Measurements from ENCODE around the gene NIPA2. TPM values are rescaled to one million over a fixed set of nuclear protein-coding genes. Genes with fewer than 3 reads are reported as not detected.

The NIPA2 gene
- total RNA-seq, 1 experiment from 2014 or later: 77.9 TPM

GRCh38 chr15:22839046-22839695, 705 bp downstream of the NIPA2 start:
- Histone ChIP-seq H4K20me1 (ENCODE audit: control insufficient read depth, insufficient read depth, insufficient read length) (no peaks in the 10 kb centered on the region), H3K4me1 (ENCODE audit: insufficient read depth, low read length) (no peaks in the 10 kb centered on the region; the same call in 1 of the 2 replicates), H4K8ac (replicated peaks; ENCODE audit: insufficient read length, low read depth, low read length) (no peak overlapping the region), H2BK20ac (ENCODE audit: low read depth, low read length, poor library complexity, severe bottlenecking) (no peak overlapping the region), H4K91ac (ENCODE audit: insufficient read length, low read depth, low read length) (no peak overlapping the region), H3T11ph (ENCODE audit: low read length) (no peak overlapping the region), H3K56ac (ENCODE audit: insufficient read length, low read depth, low read length) (no peak overlapping the region), H3K27me3 (ENCODE audit: insufficient read depth, low read length) (no peaks in the 10 kb centered on the region), H3K27ac (ENCODE audit: insufficient read length, low read depth, low read length) (no peak overlapping the region), H3K23me2 (ENCODE audit: insufficient read length, low read depth, low read length, poor library complexity, severe bottlenecking) (no peaks in the 10 kb centered on the region), H2BK5ac (ENCODE audit: insufficient read length, low read length) (no peak overlapping the region), H2BK12ac (ENCODE audit: insufficient read length, low read depth, low read length) (no peak overlapping the region), H3K14ac (ENCODE audit: insufficient read depth, low read length) (peak overlapping the region; percentile 97), H3K79me1 (ENCODE audit: insufficient read depth, low read depth, low read length, poor library complexity, severe bottlenecking) (peaks cover 3% of the 10 kb centered on the region), H3K23ac (ENCODE audit: insufficient read length, low read depth, low read length) (no peak overlapping the region), H4K5ac (ENCODE audit: insufficient read length, low read depth, low read length) (no peak overlapping the region), H3K4me2 (ENCODE audit: insufficient read depth, insufficient read length, low read length) (peak overlapping the region; percentile 58), H2AK5ac (ENCODE audit: insufficient read length, low read length) (no peak overlapping the region), H3K9ac (ENCODE audit: extremely low read depth, insufficient read length, low read length) (peak overlapping the region; percentile 89), H3K18ac (ENCODE audit: insufficient read length, low read depth, low read length) (no peak overlapping the region), H3K9me3 (ENCODE audit: control insufficient read depth, low read depth, low read length) (no peaks in the 10 kb centered on the region), H2BK15ac (ENCODE audit: low read depth, low read length) (no peak overlapping the region), H3K4ac (ENCODE audit: low read depth, low read length) (no peak overlapping the region), H2AFZ (ENCODE audit: low read length) (no peak overlapping the region), H3K79me2 (ENCODE audit: insufficient read depth, low read length) (peaks cover 31% of the 10 kb centered on the region; the same call in 1 of the 2 replicates), H2BK120ac (ENCODE audit: low read depth, low read length, poor library complexity, severe bottlenecking) (no peak overlapping the region)
- H3K27me3 Mint-ChIP-seq (ENCODE audit: low read depth): peaks cover 2% of the 10 kb centered on the region; the same call in 1 of the 2 replicates
- peak overlapping the region; percentile 88 to 97 for H3K4me3 Mint-ChIP-seq
- H3K27ac Mint-ChIP-seq: peak overlapping the region; percentile 87 to 97 (median 93)
- peaks cover 12 to 20% (median 13%) of the 10 kb centered on the region in 3 experiments for H3K36me3 Mint-ChIP-seq (ENCODE audit: insufficient read depth in 1 of 3, low read depth in 3 of 3)
- DNase-seq: no peak
- no CpG with 5 or more reads among the region's 16 CpGs for WGBS (ENCODE audit: extremely low coverage, insufficient read length, low lambda C conversion rate)
- TF ChIP-seq, protein P1, sequence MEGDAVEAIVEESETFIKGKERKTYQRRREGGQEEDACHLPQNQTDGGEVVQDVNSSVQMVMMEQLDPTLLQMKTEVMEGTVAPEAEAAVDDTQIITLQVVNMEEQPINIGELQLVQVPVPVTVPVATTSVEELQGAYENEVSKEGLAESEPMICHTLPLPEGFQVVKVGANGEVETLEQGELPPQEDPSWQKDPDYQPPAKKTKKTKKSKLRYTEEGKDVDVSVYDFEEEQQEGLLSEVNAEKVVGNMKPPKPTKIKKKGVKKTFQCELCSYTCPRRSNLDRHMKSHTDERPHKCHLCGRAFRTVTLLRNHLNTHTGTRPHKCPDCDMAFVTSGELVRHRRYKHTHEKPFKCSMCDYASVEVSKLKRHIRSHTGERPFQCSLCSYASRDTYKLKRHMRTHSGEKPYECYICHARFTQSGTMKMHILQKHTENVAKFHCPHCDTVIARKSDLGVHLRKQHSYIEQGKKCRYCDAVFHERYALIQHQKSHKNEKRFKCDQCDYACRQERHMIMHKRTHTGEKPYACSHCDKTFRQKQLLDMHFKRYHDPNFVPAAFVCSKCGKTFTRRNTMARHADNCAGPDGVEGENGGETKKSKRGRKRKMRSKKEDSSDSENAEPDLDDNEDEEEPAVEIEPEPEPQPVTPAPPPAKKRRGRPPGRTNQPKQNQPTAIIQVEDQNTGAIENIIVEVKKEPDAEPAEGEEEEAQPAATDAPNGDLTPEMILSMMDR (conservative IDR thresholded peaks at IDR 0.05): no peak
- peaks cover 0 to 8% of the 10 kb centered on the region in 2 experiments; a peak in 2 of 5 replicates for H3K9me3 Mint-ChIP-seq
- peaks cover 21 to 23% of the 10 kb centered on the region in 2 experiments for H3K4me1 Mint-ChIP-seq

Measured in H9 (cell line).